Stimulated activated CD8-positive, alpha-beta memory T cell treated with anti-CD3 and anti-CD28 coated beads, Interleukin-15, amount 100 ng/mL, for 4 hours (primary cell): ENCODE results near the gene PAGE4.

Experiments used
- DNase-seq, 2 donors: peaks; one replicate each; pipeline ENCODE4 v3.0.0-alpha.2; 2020; ENCODE audit warnings: low read depth in 2 of 2

PAGE4 gene, protein sequence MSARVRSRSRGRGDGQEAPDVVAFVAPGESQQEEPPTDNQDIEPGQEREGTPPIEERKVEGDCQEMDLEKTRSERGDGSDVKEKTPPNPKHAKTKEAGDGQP

DNA sequence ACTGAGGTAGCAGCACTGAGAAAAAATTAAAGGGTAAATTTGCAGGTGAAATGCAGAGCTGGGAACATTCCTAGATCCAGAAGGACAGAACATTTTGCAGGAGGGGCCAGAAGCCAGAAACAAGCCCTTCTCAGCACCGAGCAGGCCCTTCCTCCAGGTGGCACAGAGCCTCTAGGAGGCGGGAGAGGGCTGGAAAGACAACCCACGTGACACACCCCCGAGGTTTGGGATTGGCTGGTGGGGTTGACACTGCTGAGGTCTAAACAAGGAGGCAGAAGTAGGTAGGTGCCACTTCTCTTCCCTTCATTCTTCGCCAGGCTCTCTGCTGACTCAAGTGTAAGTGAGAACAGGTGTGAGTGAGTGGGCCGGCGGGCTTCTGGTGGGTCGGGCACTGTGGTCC lies at the start of gene PAGE4:
Gene PAGE4, plus strand, starts transcription at position 288 of the 400 bp plus-strand sequence. CDS start 1,126 bp downstream, outside the sequence.
- no peak for DNase-seq

DNA sequence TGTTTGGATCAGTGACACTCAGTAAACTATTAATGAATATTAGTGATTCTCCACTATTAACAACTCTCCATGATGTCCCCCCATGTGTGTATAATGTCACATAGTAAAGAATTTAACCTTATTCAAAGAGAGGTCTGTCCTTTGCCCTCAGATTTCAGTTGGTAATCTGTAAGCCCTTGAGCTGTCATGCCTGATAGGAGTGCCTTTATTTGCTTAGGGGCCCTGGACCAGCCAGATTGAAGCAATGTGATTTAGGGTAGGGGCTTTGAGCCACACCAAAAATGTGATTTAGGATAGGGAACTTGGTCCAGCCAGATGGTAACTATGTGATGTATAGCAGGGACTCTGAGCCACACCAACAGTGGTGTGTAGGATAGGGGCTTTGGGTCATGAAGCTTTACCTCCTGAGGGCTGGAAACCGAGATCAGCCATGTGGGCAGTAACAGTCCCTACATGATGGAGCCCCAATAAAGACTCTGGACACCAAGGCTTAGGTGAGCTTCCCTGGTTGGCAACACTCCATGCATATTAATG lies 44.3 kb upstream of the PAGE4 start:
- DNase-seq, result no peak

GRCh38 chrX:49792376-49792775 lies 36.7 kb upstream of the PAGE4 start:
- no peak for DNase-seq

- DNase-seq, result no peak
Observed at GRCh38 chrX:49793686-49794085, 35.4 kb upstream of the PAGE4 start.

DNA sequence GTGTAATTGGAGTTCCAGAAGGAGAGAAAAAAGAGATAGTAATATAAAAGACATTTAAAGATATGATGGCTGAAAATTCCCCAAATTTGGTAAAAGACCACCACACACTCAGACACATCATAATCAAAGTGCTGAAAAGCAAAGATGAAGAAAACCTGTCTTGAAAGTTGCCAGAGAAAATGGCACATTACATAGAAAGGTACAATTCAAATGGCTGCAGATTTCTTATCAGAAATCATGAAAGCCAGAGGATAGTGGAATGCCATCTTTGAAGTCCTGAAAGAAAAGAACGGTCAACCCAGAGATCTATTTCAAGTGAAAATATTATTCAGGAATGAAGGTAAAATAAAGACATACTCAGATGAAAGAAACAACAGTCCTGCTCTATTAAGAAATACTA lies 29.3 kb upstream of the PAGE4 start:
- no peak for DNase-seq

DNA sequence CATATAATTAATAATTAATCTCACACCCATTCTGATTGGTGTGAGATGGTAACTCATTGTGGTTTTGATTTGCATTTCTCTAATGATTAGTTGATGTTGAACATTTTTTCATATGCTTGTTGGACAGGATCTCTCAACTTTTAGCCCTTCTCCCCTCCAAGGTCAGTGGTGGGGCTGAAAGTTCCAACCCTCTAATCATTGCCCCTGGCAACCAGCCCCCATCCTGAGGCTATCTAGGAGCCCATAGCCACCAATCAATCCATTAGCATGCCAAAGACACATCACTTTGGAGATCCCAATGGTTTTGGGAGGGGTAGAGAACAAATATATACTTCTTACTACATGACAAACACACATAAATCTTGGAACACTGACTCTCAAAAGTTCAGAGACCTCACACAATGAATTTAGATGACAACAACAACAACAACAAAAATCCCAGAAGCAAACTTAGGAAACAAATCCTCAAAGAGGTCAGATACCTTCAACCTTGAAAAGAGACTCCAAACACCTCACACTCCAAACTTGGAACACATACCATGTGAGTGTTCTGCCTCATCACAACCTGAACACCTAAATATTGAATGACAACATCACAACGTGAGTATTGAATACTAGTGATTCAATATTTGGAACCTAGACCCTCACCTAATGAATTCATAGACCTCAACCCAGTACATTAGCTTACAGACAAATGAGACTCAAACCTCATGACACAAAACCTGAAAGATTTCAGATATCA lies 19.0 kb upstream of the PAGE4 start:
- DNase-seq, result no peak

GRCh38 chrX:49812177-49812576 lies 16.9 kb upstream of the PAGE4 start:
- DNase-seq, result no peak

DNA sequence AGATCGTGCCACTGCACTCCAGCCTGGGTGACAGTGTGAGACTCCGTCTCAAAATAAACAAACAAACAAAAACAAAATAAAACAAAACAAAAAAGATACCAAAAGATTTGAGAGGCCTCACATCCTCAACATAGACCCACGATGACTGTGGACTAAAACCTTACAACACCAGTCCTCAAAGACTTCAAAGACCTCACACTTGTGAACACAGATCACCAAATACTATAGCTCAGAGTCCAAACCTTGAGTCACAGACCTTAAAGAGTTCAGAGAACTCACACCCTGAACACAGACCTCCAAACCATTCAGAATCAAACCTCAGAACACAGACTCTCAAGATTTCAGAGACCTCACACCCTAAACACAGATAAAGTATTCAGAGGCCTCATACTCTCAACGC lies 12.7 kb upstream of the PAGE4 start:
- DNase-seq, result no peak

- DNase-seq, result no peak
Observed at GRCh38 chrX:49838374-49838773, 9.3 kb downstream of the PAGE4 start.

DNA sequence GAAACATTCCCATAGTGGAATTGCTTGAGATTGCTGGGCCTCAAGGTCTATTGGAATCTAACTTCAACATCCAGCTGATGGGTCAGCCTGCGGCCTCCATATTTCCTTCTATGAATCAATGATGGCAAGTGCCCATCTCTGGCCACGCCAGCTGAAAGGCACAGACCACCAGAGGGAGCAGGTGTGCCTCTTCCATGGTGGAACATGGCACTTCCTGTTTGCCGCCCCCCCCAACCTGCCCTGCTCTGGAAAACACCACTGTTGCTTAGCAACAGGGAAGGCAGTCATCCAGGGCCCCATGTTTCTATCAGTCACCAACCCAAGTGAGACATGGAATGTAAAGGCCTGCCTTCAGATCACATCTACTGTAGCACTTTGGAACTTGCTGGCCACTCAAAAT lies 11.6 kb downstream of the PAGE4 start:
- peak; percentile 1 to 4 for DNase-seq

DNA sequence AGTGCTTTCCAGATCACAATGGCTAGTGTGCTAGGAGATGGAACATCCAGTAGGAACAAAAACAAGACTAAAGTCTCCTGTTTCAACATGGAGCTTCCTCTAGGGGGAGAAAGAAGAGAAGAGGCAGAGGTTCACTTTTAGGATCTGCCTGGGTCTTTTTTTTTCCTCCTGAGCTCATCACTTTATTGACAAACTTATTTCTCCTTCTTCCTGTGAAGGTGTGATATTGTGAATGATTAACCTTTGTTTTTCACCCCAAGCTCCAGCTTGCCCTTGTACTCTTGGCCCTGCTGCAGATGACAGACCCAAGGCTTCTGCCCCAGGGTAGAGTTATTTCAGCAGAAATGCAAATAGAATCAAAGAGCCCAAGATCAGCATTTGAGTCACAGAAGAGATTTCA lies 13.5 kb downstream of the PAGE4 start:
- DNase-seq, result no peak

GRCh38 chrX:49844611-49845010 lies 15.5 kb downstream of the PAGE4 start:
- DNase-seq, result no peak

GRCh38 chrX:49845701-49846403 lies 16.7 kb downstream of the PAGE4 start:
- DNase-seq, result no peak

DNA sequence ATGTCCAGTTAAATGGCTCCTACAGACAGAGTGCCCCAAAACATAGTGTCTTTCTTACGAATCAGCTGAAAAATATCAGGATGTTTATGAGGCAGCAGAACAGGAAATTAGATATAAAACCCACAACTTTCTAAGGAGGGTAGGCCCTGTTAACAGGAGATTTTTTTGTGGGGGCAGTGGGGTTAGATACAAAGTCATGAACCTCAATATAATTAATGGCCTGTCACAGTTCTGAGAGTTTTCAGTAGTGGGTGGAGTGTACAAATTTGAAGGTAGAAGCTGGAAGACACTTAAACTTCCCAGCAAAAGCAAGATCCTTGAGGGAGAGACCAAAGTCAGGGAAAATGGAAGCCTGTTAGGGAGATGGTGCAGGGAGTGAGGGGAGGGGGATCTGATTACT lies 17.4 kb downstream of the PAGE4 start:
- no peak for DNase-seq

- no peak for DNase-seq
Observed at GRCh38 chrX:49848275-49848674, 19.2 kb downstream of the PAGE4 start.

DNA sequence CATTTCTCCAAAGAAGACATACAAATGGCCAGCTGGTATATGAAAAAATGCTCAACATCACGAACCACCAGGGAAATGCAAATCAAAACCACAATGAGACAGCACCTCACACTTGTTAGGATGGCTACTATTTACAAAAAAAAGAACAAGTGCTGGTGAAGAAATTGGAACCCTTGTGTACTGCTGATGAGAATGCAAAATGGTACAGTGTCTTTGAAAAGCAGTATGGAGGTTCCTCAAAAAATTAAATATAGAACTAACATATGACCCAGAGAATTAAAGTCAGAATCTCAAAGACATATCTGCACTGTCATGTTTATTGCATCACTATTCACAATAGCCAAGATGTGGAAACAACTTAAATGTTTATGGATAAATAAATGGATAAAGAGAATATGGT lies 20.9 kb downstream of the PAGE4 start:
- DNase-seq, result no peak

GRCh38 chrX:49853661-49854060 lies 24.6 kb downstream of the PAGE4 start:
- DNase-seq, result no peak

DNA sequence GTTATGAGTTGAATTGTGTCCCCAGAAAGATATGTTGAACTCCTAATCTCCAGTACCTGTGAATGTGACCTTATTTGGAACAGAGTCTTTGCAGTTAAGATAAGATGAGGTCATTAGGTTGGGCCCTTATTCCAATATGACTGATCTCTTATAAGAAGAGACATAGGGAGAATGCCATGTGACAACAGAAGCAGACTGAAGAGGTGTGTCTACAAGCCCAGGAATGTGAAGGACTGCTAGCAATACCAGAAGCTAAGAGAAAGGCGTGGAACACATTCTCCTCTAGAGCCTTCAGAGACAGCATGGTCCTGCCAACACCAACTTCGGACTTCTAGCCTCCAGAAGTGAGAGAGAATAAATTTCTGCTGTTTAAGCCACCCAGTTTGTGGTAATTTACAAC lies 27.7 kb downstream of the PAGE4 start:
- no peak for DNase-seq

DNA sequence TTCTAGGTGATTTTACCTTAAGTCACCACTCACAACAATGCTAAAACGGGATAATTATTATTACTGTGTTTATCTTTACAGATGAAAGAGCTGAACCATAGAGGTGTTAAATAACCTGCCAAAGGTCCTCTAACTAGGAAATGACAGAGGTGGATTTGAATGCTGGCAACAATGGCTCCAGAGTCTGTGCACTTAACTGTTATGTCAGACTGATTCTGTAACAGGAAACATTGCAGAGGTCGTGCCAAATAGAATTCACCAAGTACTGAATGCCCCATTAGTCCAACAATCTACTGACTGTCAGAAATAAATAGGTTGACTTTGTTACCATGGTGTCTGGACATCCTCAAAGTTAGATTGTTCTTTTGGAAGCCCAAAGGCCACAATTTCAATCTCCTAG lies 29.2 kb downstream of the PAGE4 start:
- DNase-seq, result no peak

- no peak for DNase-seq
Observed at GRCh38 chrX:49859491-49859890, 30.4 kb downstream of the PAGE4 start.

DNA sequence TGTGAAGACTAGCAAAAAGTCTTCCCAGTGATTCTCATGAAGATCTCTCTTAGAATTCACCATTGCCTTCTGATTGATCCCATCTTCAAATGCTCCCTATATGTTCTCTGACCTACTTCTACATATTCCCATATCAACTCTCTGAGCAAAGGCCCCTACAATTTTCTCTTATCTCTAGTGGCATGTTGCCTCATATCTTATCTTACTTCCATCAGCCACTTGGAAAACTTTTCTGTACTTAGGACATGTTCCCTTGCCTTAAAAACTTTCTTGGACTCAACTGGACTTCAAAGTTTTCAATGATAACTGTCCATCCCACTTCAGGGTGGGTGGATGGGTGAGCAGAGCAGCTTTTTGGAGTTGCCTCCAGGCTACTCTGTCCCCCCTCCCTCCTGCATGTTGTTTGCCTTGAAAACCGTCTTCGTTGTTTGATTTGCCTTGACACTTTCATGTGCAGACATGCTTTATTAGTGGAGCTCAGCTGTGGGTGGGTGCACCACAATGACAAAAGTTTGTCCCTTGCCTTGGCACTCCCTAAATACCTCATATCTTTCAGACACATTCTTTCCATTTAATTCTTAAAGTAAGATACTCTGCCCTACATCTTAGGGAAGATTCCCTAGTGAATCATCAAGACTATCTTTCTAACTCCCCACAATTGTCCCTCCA lies 31.9 kb downstream of the PAGE4 start:
- DNase-seq, result no peak

DNA sequence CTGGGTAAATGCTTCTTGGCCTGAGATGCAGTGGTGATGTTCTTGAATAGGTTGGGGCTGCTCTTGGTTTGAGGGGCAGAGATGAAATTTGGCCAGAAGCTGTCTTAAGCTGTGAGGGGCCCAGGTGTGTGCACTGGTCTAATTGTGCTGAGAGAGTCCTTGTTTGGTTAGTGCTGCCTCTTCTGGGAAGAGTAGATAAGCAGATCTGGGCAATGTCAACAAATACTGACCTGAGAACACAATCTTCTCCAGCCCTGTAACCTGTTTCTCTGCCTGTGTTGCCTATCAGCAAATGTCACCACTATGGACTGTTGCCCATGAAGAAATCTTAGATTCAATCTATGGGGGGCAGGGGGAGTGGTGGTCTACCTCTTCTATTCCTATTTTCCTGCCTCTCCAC lies 33.0 kb downstream of the PAGE4 start:
- no peak for DNase-seq
